Chondrocyte (in vitro differentiated cells): ENCODE data around the gene FUT7. TPM values are rescaled to one million over a fixed set of nuclear protein-coding genes. Genes with fewer than 3 reads are reported as not detected.

Experiments used
- DNase-seq: peaks from one replicate; pipeline ENCODE4 v3.0.0; 2021; ENCODE audit warnings: mixed read lengths, low spot score
- H3K27ac Mint-ChIP-seq: one replicate; pipeline ENCODE4 v1.8.0; 2021; ENCODE audit warnings: mild to moderate bottlenecking, moderate library complexity, mixed read lengths; ENCODE audit not compliant: unreplicated experiment
- H3K27me3 Mint-ChIP-seq: 2 replicates; pipeline ENCODE4 v1.8.0; 2021; ENCODE audit warnings: low read depth, mixed read lengths
- H3K36me3 Mint-ChIP-seq: 2 replicates; pipeline ENCODE4 v1.8.0; 2021; ENCODE audit warnings: low read depth, mixed read lengths
- H3K4me1 Mint-ChIP-seq: 2 replicates; pipeline ENCODE4 v1.8.0; 2021; ENCODE audit warnings: low read depth, mild to moderate bottlenecking, mixed read lengths
- H3K4me3 Mint-ChIP-seq: one replicate; pipeline ENCODE4 v1.8.0; 2021; ENCODE audit warnings: mild to moderate bottlenecking, moderate library complexity, mixed read lengths; ENCODE audit not compliant: unreplicated experiment
- H3K9me3 Mint-ChIP-seq: 2 replicates; pipeline ENCODE4 v1.8.0; 2021; ENCODE audit warnings: low read depth, mixed read lengths
- CTCF ChIP-seq: fragments of 200-600 bp; sonication (generic); IDR thresholded peaks from 2 replicates; pipeline ENCODE4 v1.5.0; 2021; ENCODE audit warnings: antibody characterized with exemption, mild to moderate bottlenecking, moderate library complexity
- total RNA-seq: library from RNA; stranded (reverse); gene quantifications from 3 replicates; pipeline ENCODE4 v1.2.1, GENCODE V29; 2021

FUT7 gene
- total RNA-seq, 1 donor from 2014 or later = not detected

- Mint-ChIP-seq H3K36me3 (peaks cover 4% of the 10 kb centered on the region), H3K9me3 (no peaks in the 10 kb centered on the region), H3K27me3 (no peaks in the 10 kb centered on the region), H3K27ac (no peak overlapping the region), H3K4me1 (peaks cover 14% of the 10 kb centered on the region), H3K4me3 (no peak overlapping the region)
- DNase-seq = no peak
- TF ChIP-seq CTCF = no peak
Observed at GRCh38 chr9:137040568-137040967, 8.7 kb upstream of the FUT7 start.

- Mint-ChIP-seq H3K9me3 (no peaks in the 10 kb centered on the region), H3K27me3 (no peaks in the 10 kb centered on the region), H3K4me1 (peaks cover 9% of the 10 kb centered on the region), H3K4me3 (no peak overlapping the region), H3K27ac (no peak overlapping the region), H3K36me3 (peaks cover 4% of the 10 kb centered on the region)
- no peak for TF ChIP-seq CTCF
- DNase-seq = no peak
Observed at GRCh38 chr9:137039611-137040366, 7.9 kb upstream of the FUT7 start.

- Mint-ChIP-seq H3K4me3 (no peak overlapping the region), H3K9me3 (no peaks in the 10 kb centered on the region), H3K27me3 (no peaks in the 10 kb centered on the region), H3K36me3 (peaks cover 4% of the 10 kb centered on the region), H3K4me1 (peaks cover 2% of the 10 kb centered on the region), H3K27ac (no peak overlapping the region)
- no peak for DNase-seq
- no peak for TF ChIP-seq CTCF
Observed at GRCh38 chr9:137038916-137039315, 7.0 kb upstream of the FUT7 start.

GRCh38 chr9:137037483-137037882, 5.6 kb upstream of the FUT7 start:
- no peaks in the 10 kb centered on the region for H3K4me1 Mint-ChIP-seq
- no peak for TF ChIP-seq CTCF
- H3K4me3 Mint-ChIP-seq = no peak overlapping the region
- no peak overlapping the region for H3K27ac Mint-ChIP-seq
- H3K9me3 Mint-ChIP-seq = no peaks in the 10 kb centered on the region
- H3K36me3 Mint-ChIP-seq = peaks cover 4% of the 10 kb centered on the region
- H3K27me3 Mint-ChIP-seq = no peaks in the 10 kb centered on the region
- DNase-seq = no peak

- Mint-ChIP-seq H3K4me1 (no peaks in the 10 kb centered on the region), H3K27me3 (no peaks in the 10 kb centered on the region), H3K27ac (no peak overlapping the region), H3K36me3 (peaks cover 4% of the 10 kb centered on the region), H3K9me3 (no peaks in the 10 kb centered on the region), H3K4me3 (no peak overlapping the region)
- no peak for TF ChIP-seq CTCF
- DNase-seq = no peak
Observed at GRCh38 chr9:137037035-137037434, 5.1 kb upstream of the FUT7 start.
